ENCODE results near the gene NKG7.
"Not testable (repeated sequence)": the region's sequence is repeated elsewhere in the genome, so short reads cannot be mapped to it uniquely, and the experiment has no call there.

Gene NKG7, protein sequence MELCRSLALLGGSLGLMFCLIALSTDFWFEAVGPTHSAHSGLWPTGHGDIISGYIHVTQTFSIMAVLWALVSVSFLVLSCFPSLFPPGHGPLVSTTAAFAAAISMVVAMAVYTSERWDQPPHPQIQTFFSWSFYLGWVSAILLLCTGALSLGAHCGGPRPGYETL

GRCh38 chr19:51372649-51373504, at the start of gene NKG7:
Gene NKG7, minus strand, starts transcription at chr19:51372654. Its CDS starts 119 bp downstream, at chr19:51372535.
- peak; percentile 72 for DNase-seq (ENCODE audit: low read depth)

DNA sequence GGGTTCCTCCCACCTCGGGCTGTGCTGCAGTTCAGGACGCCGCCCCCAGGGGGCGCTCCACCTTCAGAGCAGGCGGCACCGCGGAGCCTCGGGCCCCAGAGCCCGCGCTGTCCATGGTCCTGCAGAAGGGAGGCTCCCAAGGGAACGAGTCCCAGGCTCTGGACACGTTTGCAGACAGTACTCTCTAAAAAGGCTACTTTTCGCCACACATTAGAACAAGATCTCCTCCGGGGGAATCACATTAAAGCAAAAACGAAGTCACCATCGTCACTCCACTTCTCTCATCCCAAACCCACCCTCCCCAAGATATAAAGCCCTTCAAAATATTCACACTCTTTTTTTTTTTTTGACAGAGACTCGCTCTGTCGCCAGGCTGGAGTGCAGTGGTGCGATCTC, 49.6 kb upstream of the NKG7 start:
- peak; percentile 74 for DNase-seq (ENCODE audit: low read depth)

- no peak for DNase-seq (ENCODE audit: low read depth)
Measured at GRCh38 chr19:51421229-51422052, 49.0 kb upstream of the NKG7 start.

DNA sequence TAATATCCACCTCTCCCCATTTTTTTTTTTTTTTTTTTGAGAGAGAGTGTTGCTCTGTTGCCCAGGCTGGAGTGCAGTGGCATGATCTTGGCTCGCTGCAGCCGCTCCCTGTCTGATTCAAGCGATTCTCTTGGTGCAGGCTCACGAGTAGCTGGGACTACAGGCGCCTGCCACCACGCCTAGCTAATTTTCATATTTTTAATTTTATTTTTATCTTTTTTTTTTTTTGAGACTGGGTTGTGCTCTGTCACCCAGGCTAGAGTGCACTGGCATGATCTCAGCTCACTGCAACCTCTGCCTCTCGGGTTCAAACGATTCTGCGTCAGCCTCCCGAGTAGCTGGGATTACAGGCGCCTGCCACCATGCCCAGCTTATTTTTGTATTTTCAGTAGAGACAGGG, 48.1 kb upstream of the NKG7 start:
- DNase-seq (ENCODE audit: low read depth), result not testable (repeated sequence)

DNA sequence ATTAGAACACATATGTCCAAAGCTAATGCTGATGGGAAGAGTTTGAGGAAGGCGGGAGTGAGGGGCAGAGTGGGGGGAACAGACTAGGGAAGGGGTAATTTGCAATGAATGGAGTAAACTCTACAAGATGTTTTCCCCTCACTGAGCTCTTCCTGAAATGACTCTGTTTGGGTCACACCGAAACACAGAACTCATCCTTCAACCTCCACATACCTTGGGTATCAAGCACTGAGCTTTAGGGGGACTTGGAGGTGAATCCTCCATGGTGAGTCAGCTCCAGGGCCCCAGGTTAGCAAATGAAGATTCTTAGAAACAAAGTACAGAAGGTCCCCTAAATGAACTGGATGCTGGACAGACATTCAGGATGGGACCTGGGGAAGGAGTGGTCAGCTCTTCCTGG, 46.3 kb upstream of the NKG7 start:
- no peak for DNase-seq (ENCODE audit: low read depth)

DNA sequence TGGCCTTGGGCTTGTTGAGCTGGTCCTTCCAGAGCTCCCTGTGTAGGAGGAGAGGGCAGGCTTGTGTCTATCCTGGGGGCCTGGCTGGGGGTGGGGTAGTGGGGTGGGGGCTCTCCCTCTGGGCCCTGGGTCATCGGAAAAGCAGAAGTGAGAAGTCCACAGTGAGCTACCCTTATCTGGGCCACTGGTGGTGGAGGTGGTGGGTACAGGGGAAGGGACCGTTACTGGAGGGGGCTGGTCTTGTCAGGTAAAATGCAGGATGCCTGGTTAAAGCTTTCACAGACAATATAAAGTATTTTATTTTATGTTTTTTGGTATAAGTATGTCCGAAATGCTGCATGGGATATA, 45.3 kb upstream of the NKG7 start:
- no peak for DNase-seq (ENCODE audit: low read depth)

DNA sequence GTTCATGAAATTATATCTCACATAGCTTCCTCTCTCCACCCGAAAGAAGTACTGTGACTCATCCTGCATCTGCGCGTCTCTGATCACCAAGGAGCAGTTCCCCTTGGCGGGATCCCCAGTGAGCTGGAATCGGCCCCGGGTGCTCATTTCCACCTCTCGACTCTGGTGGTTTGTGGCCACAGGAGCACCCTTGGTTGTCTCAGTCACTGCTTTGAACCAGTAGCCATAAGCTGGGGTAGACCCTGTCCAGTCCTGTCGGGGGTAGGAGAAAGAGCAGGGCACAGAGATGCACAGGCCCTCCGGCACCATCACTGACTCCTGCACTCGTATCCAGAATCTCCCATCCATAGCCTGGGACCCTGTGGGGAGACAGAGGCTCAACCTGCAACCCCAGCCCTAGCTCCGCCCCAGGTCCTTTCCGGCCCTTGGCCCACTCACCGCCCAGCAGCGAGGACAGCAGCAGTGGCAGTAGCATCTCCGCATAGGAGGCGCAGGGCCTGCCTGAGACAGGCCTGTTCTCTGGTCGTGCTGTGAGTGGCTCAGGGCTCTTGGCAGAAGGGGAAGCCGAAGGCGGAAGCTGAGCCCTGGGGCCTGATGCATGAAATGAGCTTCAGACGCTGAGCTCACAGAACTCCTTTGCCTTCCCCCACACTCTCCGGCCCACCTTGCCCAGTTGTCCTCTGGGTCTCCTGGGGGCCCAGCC, 44.8 kb upstream of the NKG7 start, which contains the start of gene SIGLEC10:
TSS of gene SIGLEC10 (minus strand) at position 536 of the 703 bp plus-strand sequence. CDS start at position 475, 61 bp downstream.
- DNase-seq (ENCODE audit: low read depth), result no peak

- DNase-seq (ENCODE audit: low read depth), result not testable (repeated sequence)
Measured at GRCh38 chr19:51416422-51416821, 44.0 kb upstream of the NKG7 start.

- DNase-seq (ENCODE audit: low read depth), result no peak
Measured at GRCh38 chr19:51415187-51415586, 42.7 kb upstream of the NKG7 start.

DNA sequence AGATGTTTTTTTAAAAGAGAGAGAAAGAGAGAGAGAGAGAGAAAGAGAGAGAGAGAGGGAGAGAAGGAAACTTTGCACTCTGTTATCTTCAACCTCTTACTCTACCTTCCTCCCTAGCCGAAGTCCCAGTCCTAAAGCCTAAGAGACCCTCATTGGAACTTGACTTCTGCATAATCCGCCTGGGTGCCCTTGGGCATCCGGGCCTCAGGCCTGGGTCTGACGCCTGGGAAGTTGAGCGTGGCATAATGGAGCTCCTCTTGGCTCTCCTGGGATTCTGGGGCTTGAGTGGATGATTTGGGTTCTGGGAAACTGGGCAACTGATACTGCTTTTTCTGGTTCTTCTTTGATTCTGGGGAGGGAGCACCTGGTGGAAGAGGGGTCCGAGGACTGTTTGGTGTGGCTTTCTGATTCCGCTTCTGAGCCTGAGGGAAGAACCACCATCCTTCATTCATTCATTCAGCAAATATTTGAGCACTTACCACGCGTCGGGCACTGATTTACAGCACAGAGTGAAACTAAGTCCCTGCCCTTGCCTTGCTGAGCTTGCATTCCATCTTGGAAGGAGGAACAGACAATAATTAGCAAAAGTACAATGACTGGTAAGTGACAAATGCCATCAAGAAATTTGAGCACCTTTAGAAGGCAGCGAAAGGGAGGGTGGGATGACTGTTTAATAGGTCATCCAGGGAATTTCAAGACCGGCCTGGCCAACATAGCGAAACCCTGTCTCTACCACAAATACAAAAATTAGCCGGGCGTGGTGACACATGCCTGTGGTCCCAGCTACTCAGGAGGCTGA, 38.7 kb upstream of the NKG7 start:
- no peak for DNase-seq (ENCODE audit: low read depth)

DNA sequence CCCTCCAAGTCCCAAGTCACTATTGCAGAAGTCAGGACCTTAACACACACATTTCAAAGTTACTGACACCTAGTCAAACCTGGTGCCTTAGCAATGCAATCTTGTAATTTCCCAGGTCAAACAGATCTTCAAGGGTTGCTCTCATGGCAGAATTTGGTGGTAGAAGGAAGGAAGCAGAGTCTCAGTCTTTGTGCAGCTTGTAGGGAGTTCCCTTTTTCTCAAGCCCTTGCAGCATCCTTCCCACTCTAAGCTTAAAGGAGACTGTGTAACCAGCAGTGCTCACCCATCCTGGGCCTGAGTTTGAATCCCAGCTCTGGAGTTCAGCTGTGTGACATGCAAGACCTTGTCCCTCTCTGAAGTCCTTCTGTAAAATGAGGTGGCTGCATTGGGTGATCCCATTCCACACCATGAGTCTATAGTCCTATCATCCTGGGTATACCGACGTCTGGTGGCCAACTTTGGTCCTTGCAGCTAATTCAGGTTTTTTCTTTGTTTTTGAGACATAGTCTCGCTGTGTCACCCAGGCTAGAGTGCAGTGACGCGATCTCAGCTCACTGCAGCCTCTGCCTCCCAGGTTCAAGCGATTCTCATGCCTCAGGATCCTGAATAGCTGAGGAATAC, 35.2 kb upstream of the NKG7 start:
- DNase-seq (ENCODE audit: low read depth), result no peak

DNA sequence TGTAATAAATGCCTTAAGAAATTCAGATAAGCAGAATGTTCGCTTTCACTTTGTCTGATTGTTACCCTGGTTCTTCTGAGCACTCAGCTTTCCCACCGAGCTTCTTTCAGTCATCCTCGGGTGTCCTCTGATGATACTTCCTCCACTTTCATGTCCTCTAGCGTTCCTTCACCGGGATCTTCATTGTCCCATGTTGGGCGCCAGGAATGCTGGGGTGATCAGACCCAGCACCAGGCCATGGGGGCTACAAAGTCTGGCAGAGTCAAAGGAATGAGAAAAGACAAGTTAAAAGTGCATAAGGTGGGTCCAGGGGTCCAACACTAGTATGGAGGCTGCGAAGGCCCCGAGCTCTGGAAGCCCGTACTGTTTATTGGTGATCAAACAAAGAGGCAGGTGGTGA, 29.7 kb upstream of the NKG7 start:
- DNase-seq (ENCODE audit: low read depth), result no peak

DNA sequence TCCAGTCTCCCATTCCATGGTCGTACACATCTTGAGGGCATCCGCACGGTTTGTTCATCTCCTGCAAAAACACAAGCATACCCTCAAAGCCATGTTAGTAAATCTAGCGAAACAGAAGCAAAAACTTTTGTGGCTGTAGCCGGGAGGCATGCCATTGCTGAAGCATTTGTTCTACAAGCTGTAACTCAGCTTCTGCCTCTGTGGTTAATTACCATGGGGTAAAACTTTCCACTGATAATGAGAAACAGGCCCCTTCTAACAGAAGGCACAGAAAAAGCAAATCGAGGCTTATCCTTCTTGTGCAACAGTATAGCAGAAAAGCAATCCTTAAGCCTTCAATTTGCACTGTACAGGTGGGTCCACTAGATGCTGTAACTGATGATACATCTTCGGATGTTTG, 27.5 kb upstream of the NKG7 start:
- not testable (repeated sequence) for DNase-seq (ENCODE audit: low read depth)

GRCh38 chr19:51399231-51399630, 26.8 kb upstream of the NKG7 start:
- DNase-seq (ENCODE audit: low read depth), result no peak

DNA sequence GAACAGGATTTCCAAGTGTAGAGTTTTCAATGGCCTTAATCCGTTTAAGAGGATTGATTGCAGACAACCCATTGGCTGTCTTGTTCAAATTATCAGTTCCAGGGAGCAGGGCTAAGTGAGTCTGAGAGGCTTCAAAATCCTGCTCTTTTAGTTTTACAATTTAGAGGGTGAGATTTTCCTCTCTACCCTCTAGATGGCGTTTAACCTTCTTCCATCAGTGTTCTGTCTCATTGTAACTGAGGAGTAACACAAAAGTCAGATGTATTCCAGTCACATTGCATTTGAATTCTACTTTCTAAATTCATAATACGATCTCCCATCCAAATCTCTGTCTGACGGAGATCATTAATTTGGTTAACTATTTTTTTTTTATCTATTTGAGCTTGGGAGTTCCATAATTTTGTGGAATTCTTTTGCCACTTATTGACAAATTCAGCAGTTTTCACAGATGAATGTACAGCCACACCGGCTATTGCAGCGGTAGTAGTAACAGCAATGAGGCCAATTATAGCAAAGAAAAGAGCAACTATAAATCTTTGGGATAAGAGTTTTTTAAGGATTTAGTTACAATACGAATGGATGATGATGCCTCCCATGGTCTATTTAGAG, 25.7 kb upstream of the NKG7 start:
- DNase-seq (ENCODE audit: low read depth), result no peak

GRCh38 chr19:51397453-51397852, 25.0 kb upstream of the NKG7 start:
- DNase-seq (ENCODE audit: low read depth), result not testable (repeated sequence)

- DNase-seq (ENCODE audit: low read depth), result no peak
Measured at GRCh38 chr19:51396175-51396574, 23.7 kb upstream of the NKG7 start.

GRCh38 chr19:51394050-51394836, 21.8 kb upstream of the NKG7 start:
- peak; percentile 83 for DNase-seq (ENCODE audit: low read depth)

DNA sequence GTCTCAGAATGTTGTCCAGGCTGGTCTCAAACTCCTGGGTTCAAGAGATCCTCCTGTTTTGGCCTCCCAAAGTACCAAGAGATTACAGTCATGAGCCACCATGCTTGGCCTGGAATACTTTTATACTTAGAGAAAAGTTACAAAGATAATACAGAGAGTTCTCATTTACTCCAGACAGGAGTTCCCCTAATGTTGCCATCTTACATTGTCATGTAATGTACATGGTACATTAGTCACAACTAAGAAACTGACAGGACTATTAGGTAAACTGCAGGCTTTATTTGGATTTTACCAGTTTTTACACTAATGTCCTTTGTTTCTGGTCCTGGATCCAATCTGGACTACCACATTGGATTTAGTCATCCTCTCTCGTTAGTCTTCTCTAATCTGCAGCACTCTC, 20.2 kb upstream of the NKG7 start:
- no peak for DNase-seq (ENCODE audit: low read depth)

All from stimulated activated CD4-positive, alpha-beta T cell treated with anti-CD3 and anti-CD28 coated beads, Interleukin-2, amount 100 ng/mL, for 4 hours (primary cell).